MM.1S (cell line): ENCODE measurements around the gene GALNS.
A peak's percentile ranks its signal among the peaks of the same experiment; 100 is the strongest.

Experiments
- DNase-seq: peaks from one replicate; pipeline ENCODE4 v3.0.0-alpha.2; 2015
- H2AFZ ChIP-seq: fragments of 300-600 bp; sonication (generic); 2 replicates; pipeline ENCODE4 v1.6.0; 2016; ENCODE audit warnings: antibody characterized with exemption, low read length
- H3F3A ChIP-seq: fragments of 300-600 bp; sonication (generic); 2 replicates; pipeline ENCODE4 v1.6.1; 2016; ENCODE audit warnings: mild to moderate bottlenecking, antibody characterized with exemption, low read length, moderate library complexity, mixed read lengths; ENCODE audit not compliant: insufficient read depth
- H3K27ac ChIP-seq: fragments of 300-600 bp; sonication (generic); 2 replicates; pipeline ENCODE4 v1.5.1; 2016; ENCODE audit warnings: mild to moderate bottlenecking, low read length
- H3K27me3 ChIP-seq: fragments of 300-600 bp; sonication (generic); replicated peaks from 2 replicates; pipeline ENCODE4 v1.6.0; 2016; ENCODE audit warnings: low read length; ENCODE audit not compliant: insufficient read depth
- H3K36me3 ChIP-seq: fragments of 300-600 bp; sonication (generic); replicated peaks from 2 replicates; pipeline ENCODE4 v1.6.1; 2016; ENCODE audit warnings: mild to moderate bottlenecking, low read length, mixed read lengths; ENCODE audit not compliant: insufficient read depth
- H3K4me1 ChIP-seq: fragments of 300-600 bp; sonication (generic); 2 replicates; pipeline ENCODE4 v1.6.1; 2016; ENCODE audit warnings: low read length, mixed read lengths
- H3K4me2 ChIP-seq: fragments of 300-600 bp; sonication (generic); 2 replicates; pipeline ENCODE4 v1.6.0; 2016; ENCODE audit warnings: low read depth, low read length
- H3K4me3 ChIP-seq: fragments of 300-600 bp; sonication (generic); 2 replicates; pipeline ENCODE4 v1.5.1; 2016; ENCODE audit warnings: low read length, mixed read lengths
- H3K79me2 ChIP-seq: fragments of 300-600 bp; sonication (generic); 2 replicates; pipeline ENCODE4 v1.6.1; 2016; ENCODE audit warnings: mixed run types, low read length, mixed read lengths
- H3K9ac ChIP-seq: fragments of 300-600 bp; sonication (generic); 2 replicates; pipeline ENCODE4 v1.6.1; 2016; ENCODE audit warnings: low read length, mixed read lengths
- H3K9me2 ChIP-seq: fragments of 300-600 bp; sonication (generic); replicated peaks from 2 replicates; pipeline ENCODE4 v1.6.1; 2016; ENCODE audit warnings: mild to moderate bottlenecking, low read length, mixed read lengths; ENCODE audit not compliant: insufficient read depth
- H3K9me3 ChIP-seq: fragments of 300-600 bp; sonication (generic); replicated peaks from 2 replicates; pipeline ENCODE4 v1.6.1; 2016; ENCODE audit warnings: mild to moderate bottlenecking, low read length, mixed read lengths; ENCODE audit not compliant: insufficient read depth
- H4K20me1 ChIP-seq: fragments of 300-600 bp; sonication (generic); 2 replicates; pipeline ENCODE4 v1.6.1; 2016; ENCODE audit warnings: mild to moderate bottlenecking, low read length, moderate library complexity, mixed read lengths; ENCODE audit not compliant: insufficient read depth
- CTCF ChIP-seq: fragments of 300-600 bp; sonication (generic); IDR thresholded peaks from 2 replicates; pipeline ENCODE4 v1.5.1; 2016; ENCODE audit warnings: antibody characterized with exemption, low read length, mixed read lengths
- EZH2 ChIP-seq: fragments of 300-600 bp; sonication (generic); optimal IDR thresholded peaks from 2 replicates; pipeline ENCODE3; 2017; ENCODE audit warnings: low read depth, mild to moderate bottlenecking, antibody characterized with exemption, low read length, mixed read lengths
- EZH2phosphoT487 ChIP-seq: fragments of 300-600 bp; sonication (generic); IDR thresholded peaks from 2 replicates; pipeline ENCODE4 v1.6.1; 2018; ENCODE audit warnings: antibody characterized with exemption, low read length

The GALNS gene

GRCh38 chr16:88816736-88817535, 39.8 kb downstream of the GALNS start:
- no peak overlapping the region for H2AFZ ChIP-seq
- no peak overlapping the region for H3K4me2 ChIP-seq
- H4K20me1 ChIP-seq, result no peaks in the 10 kb centered on the region
- 0 out of 2 replicates have a peak, but pooled peaks cover 4% of the 10 kb centered on the region for H3K27me3 ChIP-seq
- H3K27ac ChIP-seq, result no peak overlapping the region
- no peaks in the 10 kb centered on the region for H3K79me2 ChIP-seq
- H3K9ac ChIP-seq, result no peak overlapping the region
- H3F3A ChIP-seq, result no peaks in the 10 kb centered on the region
- DNase-seq, result no peak
- no peak overlapping the region for H3K4me3 ChIP-seq
- H3K9me2 ChIP-seq, result no peaks in the 10 kb centered on the region
- H3K9me3 ChIP-seq, result no peaks in the 10 kb centered on the region
- H3K4me1 ChIP-seq, result no peaks in the 10 kb centered on the region
- TF ChIP-seq CTCF (no peak), EZH2phosphoT487 (no peak), EZH2 (no peak)
- H3K36me3 ChIP-seq, result no peaks in the 10 kb centered on the region

GRCh38 chr16:88815901-88816589, 40.7 kb downstream of the GALNS start:
- no peaks in the 10 kb centered on the region for H3K36me3 ChIP-seq
- no peak overlapping the region for H3K4me2 ChIP-seq
- no peaks in the 10 kb centered on the region for H3K9me3 ChIP-seq
- 0 out of 2 replicates have a peak, but pooled peaks cover 4% of the 10 kb centered on the region for H3K27me3 ChIP-seq
- H3K4me1 ChIP-seq, result no peaks in the 10 kb centered on the region
- H3K9ac ChIP-seq, result no peak overlapping the region
- peaks cover 5% of the 10 kb centered on the region for H3K79me2 ChIP-seq
- TF ChIP-seq CTCF (peak; percentile 67), EZH2 (no peak), EZH2phosphoT487 (no peak)
- peak; percentile 21 for DNase-seq
- H4K20me1 ChIP-seq, result no peaks in the 10 kb centered on the region
- H3K4me3 ChIP-seq, result no peak overlapping the region
- no peaks in the 10 kb centered on the region for H3K9me2 ChIP-seq
- no peaks in the 10 kb centered on the region for H3F3A ChIP-seq
- no peak overlapping the region for H3K27ac ChIP-seq
- no peak overlapping the region for H2AFZ ChIP-seq

GRCh38 chr16:88815227-88815626, 41.5 kb downstream of the GALNS start:
- Histone ChIP-seq H3K9me3 (no peaks in the 10 kb centered on the region), H4K20me1 (no peaks in the 10 kb centered on the region), H3K27me3 (0 out of 2 replicates have a peak, but pooled peaks cover 4% of the 10 kb centered on the region), H3K36me3 (no peaks in the 10 kb centered on the region), H3K4me2 (no peak overlapping the region), H2AFZ (no peak overlapping the region), H3F3A (peaks cover 6% of the 10 kb centered on the region; the same call in 1 of the 2 replicates), H3K4me3 (no peak overlapping the region), H3K9ac (no peak overlapping the region), H3K27ac (no peak overlapping the region), H3K9me2 (no peaks in the 10 kb centered on the region), H3K4me1 (peaks cover 3% of the 10 kb centered on the region; the same call in 1 of the 2 replicates), H3K79me2 (peaks cover 13% of the 10 kb centered on the region)
- no peak for DNase-seq
- TF ChIP-seq CTCF, result no peak
- TF ChIP-seq EZH2phosphoT487, result no peak
- no peak for TF ChIP-seq EZH2
